IMR-90 (cell line): ENCODE data around the gene COG4. TPM values are rescaled to one million over a fixed set of nuclear protein-coding genes. Genes with fewer than 3 reads are reported as not detected.

Experiments used
- ATAC-seq: fragments of 200-7000 bp; cut with Tn5 transposase; 2 replicates; pipeline ENCODE4 v1.9.1; 2020; ENCODE audit warnings: low read depth, mild to moderate bottlenecking, moderate library complexity
- BruUV-seq: library from RNA; stranded (reverse); fragments of 400-500 nt; replicated peaks from 2 replicates; lab custom pipeline; 2021; lab: Mats Ljungman, UMichigan
- CTCF ChIA-PET: fragments of 300-600 bp; formaldehyde crosslinking; extraction: SDS; loops from one replicate; lab custom pipeline; 2021; ENCODE audit warnings: antibody characterized with exemption; lab: Yijun Ruan, JAX
- POLR2A ChIA-PET: fragments of 300-600 bp; sonication (Branson Sonifier 250); formaldehyde crosslinking; loops from one replicate; lab custom pipeline; 2022; ENCODE audit warnings: antibody characterized with exemption; ENCODE audit not compliant: unreplicated experiment; lab: Charles Lee
- DNase-seq: peaks from one replicate; pipeline ENCODE4 v3.0.0; 2013
- H2AFZ ChIP-seq: replicated peaks from 2 replicates; pipeline ENCODE3; 2013; ENCODE audit warnings: low read length, mild to moderate bottlenecking; ENCODE audit not compliant: poor library complexity
- H2AK5ac ChIP-seq: 2 replicates; pipeline ENCODE4 v1.6.1; 2013; ENCODE audit warnings: low read depth, low read length, inconsistent platforms
- H2AK9ac ChIP-seq: replicated peaks from 2 replicates; pipeline ENCODE3; 2013; ENCODE audit warnings: mild to moderate bottlenecking, low read depth, low read length, moderate library complexity; ENCODE audit not compliant: poor library complexity
- H2BK120ac ChIP-seq: 2 replicates; pipeline ENCODE4 v1.6.1; 2013; ENCODE audit warnings: low read depth, low read length, inconsistent platforms
- H2BK15ac ChIP-seq: 3 replicates; pipeline ENCODE4 v1.6.1; 2013; ENCODE audit warnings: low read depth, low read length, inconsistent platforms
- H2BK20ac ChIP-seq: 2 replicates; pipeline ENCODE4 v1.6.1; 2013; ENCODE audit warnings: low read depth, mild to moderate bottlenecking, inconsistent platforms, low read length, moderate library complexity
- H2BK5ac ChIP-seq: 2 replicates; pipeline ENCODE4 v1.6.1; 2013; ENCODE audit warnings: mild to moderate bottlenecking, low read depth, low read length, inconsistent platforms; ENCODE audit not compliant: poor library complexity, severe bottlenecking
- H3K14ac ChIP-seq: replicated peaks from 2 replicates; pipeline ENCODE4 v1.6.1; 2013; ENCODE audit warnings: low read depth, low read length, inconsistent platforms
- H3K18ac ChIP-seq: 2 replicates; pipeline ENCODE4 v1.6.1; 2013; ENCODE audit warnings: low read depth, low read length, control low read depth
- H3K23ac ChIP-seq: 2 replicates; pipeline ENCODE4 v1.6.1; 2013; ENCODE audit warnings: low read depth, low read length, inconsistent platforms
- H3K27ac ChIP-seq: 2 replicates; pipeline ENCODE4 v1.5.1; 2013; ENCODE audit warnings: mild to moderate bottlenecking, control low read depth, low read length; ENCODE audit not compliant: insufficient read depth
- H3K27me3 ChIP-seq: 2 replicates; pipeline ENCODE4 v1.6.1; 2013; ENCODE audit warnings: low read length; ENCODE audit not compliant: control insufficient read depth, insufficient read depth
- H3K36me3 ChIP-seq: 2 replicates; pipeline ENCODE4 v1.6.1; 2013; ENCODE audit warnings: low read length, mixed read lengths; ENCODE audit not compliant: control insufficient read depth, insufficient read depth
- H3K4ac ChIP-seq: 2 replicates; pipeline ENCODE4 v1.6.1; 2013; ENCODE audit warnings: low read depth, low read length, inconsistent platforms
- H3K4me1 ChIP-seq: 2 replicates; pipeline ENCODE4 v1.6.1; 2013; ENCODE audit warnings: low read length, mixed read lengths; ENCODE audit not compliant: control insufficient read depth, insufficient read depth
- H3K4me2 ChIP-seq: 2 replicates; pipeline ENCODE4 v1.6.1; 2013; ENCODE audit warnings: low read depth, mild to moderate bottlenecking, control low read depth, low read length, moderate library complexity
- H3K4me3 ChIP-seq: 2 replicates; pipeline ENCODE4 v1.5.1; 2013; ENCODE audit warnings: low read depth, mild to moderate bottlenecking, control low read depth, low read length, moderate library complexity; ENCODE audit not compliant: insufficient read depth
- H3K56ac ChIP-seq: 2 replicates; pipeline ENCODE4 v1.6.1; 2013; ENCODE audit warnings: low read length, inconsistent platforms; ENCODE audit not compliant: insufficient read depth; ENCODE audit errors: extremely low read depth
- H3K79me1 ChIP-seq, 2 experiments: 2 replicates each; pipeline ENCODE4 v1.6.1; 2013; ENCODE audit warnings: low read length in 2 of 2, inconsistent platforms in 1 of 2, low read depth in 1 of 2
- H3K9ac ChIP-seq: 2 replicates; pipeline ENCODE4 v1.6.1; 2013; ENCODE audit warnings: low read depth, low read length, control low read depth
- H3K9me1 ChIP-seq: 2 replicates; pipeline ENCODE4 v1.6.1; 2013; ENCODE audit warnings: low read length, inconsistent platforms; ENCODE audit not compliant: insufficient read depth
- H3K9me3 ChIP-seq: 2 replicates; pipeline ENCODE4 v1.6.1; 2013; ENCODE audit warnings: low read length; ENCODE audit not compliant: control insufficient read depth, insufficient read depth
- H4K20me1 ChIP-seq: 2 replicates; pipeline ENCODE4 v1.6.1; 2013; ENCODE audit warnings: low read length, inconsistent platforms; ENCODE audit not compliant: insufficient read depth
- H4K5ac ChIP-seq: 2 replicates; pipeline ENCODE4 v1.6.1; 2013; ENCODE audit warnings: mild to moderate bottlenecking, low read depth, low read length, control low read depth
- H4K8ac ChIP-seq, 2 experiments: 2 replicates each; pipeline ENCODE4 v1.6.1; 2013; ENCODE audit warnings: low read depth in 2 of 2, low read length in 2 of 2, control low read depth in 1 of 2, inconsistent platforms in 1 of 2
- H4K91ac ChIP-seq: 2 replicates; pipeline ENCODE4 v1.6.1; 2013; ENCODE audit warnings: low read depth, low read length, inconsistent platforms; ENCODE audit not compliant: insufficient read depth
- BHLHE40 ChIP-seq: fragments of 150-350 bp; IDR thresholded peaks from 2 replicates; pipeline ENCODE4 v1.6.1; 2016; ENCODE audit warnings: mild to moderate bottlenecking, low read depth, low read length
- CEBPB ChIP-seq: IDR thresholded peaks from 2 replicates; pipeline ENCODE4 v1.6.1; 2012; ENCODE audit warnings: low read depth, low read length, improper control_type of control experiment
- CHD1 ChIP-seq: IDR thresholded peaks from 2 replicates; pipeline ENCODE4 v1.6.1; 2012; ENCODE audit warnings: low read depth, low read length, improper control_type of control experiment
- CTCF ChIP-seq: conservative IDR thresholded peaks from 2 replicates; pipeline ENCODE4 v1.5.1; 2012; ENCODE audit warnings: mild to moderate bottlenecking, low read depth, low read length, improper control_type of control experiment
- ELK1 ChIP-seq: fragments of 150-350 bp; IDR thresholded peaks from 2 replicates; pipeline ENCODE4 v1.6.1; 2016; ENCODE audit warnings: low read depth, mild to moderate bottlenecking, low read length, moderate library complexity, borderline replicate concordance
- FOS ChIP-seq: fragments of 150-350 bp; IDR thresholded peaks from 2 replicates; pipeline ENCODE4 v1.6.1; 2016; ENCODE audit warnings: low read depth, low read length
- MAFK ChIP-seq: IDR thresholded peaks from 2 replicates; pipeline ENCODE4 v1.6.1; 2012; ENCODE audit warnings: low read depth, low read length, improper control_type of control experiment
- MAZ ChIP-seq: IDR thresholded peaks from 2 replicates; pipeline ENCODE4 v1.6.1; 2012; ENCODE audit warnings: low read depth, mild to moderate bottlenecking, low read length, improper control_type of control experiment, moderate library complexity, borderline replicate concordance
- MXI1 ChIP-seq: IDR thresholded peaks from 2 replicates; pipeline ENCODE4 v1.6.1; 2012; ENCODE audit warnings: low read depth, mild to moderate bottlenecking, low read length, moderate library complexity, borderline replicate concordance
- NFE2L2 ChIP-seq: fragments of 150-350 bp; IDR thresholded peaks from 2 replicates; pipeline ENCODE4 v1.6.1; 2016; ENCODE audit warnings: low read depth, mild to moderate bottlenecking, low read length
- POLR2A ChIP-seq: IDR thresholded peaks from 2 replicates; pipeline ENCODE4 v1.6.1; 2012; ENCODE audit warnings: mild to moderate bottlenecking, low read depth, low read length
- RAD21 ChIP-seq: IDR thresholded peaks from 2 replicates; pipeline ENCODE4 v1.6.1; 2012; ENCODE audit warnings: low read length, improper control_type of control experiment
- RFX5 ChIP-seq: IDR thresholded peaks from 2 replicates; pipeline ENCODE4 v1.8.0; 2012; ENCODE audit warnings: low read depth, mild to moderate bottlenecking, low read length, moderate library complexity
- SMC3 ChIP-seq: fragments of 150-350 bp; IDR thresholded peaks from 2 replicates; pipeline ENCODE4 v1.6.1; 2016; ENCODE audit warnings: low read depth, mild to moderate bottlenecking, antibody characterized with exemption, low read length, moderate library complexity
- USF2 ChIP-seq: fragments of 150-350 bp; IDR thresholded peaks from 2 replicates; pipeline ENCODE4 v1.6.1; 2017; ENCODE audit warnings: mild to moderate bottlenecking, antibody characterized with exemption, low read length, low read depth
- WGBS, 2 experiments: methylation state at CpG; one replicate each; pipeline versions ENCODE4 v1.1.5 to v1.1.7; 2013; ENCODE audit warnings: missing lambda C conversion rate in 2 of 2; ENCODE audit not compliant: insufficient read length in 1 of 2; ENCODE audit errors: extremely low coverage in 2 of 2; 5-methylcytosine and 5-hydroxymethylcytosine counted together
- dilution Hi-C: fragments of 300-500 bp; cut with HindIII; formaldehyde crosslinking; loops from one replicate; pipeline ENCODE4 v1.14.3; 2018; ENCODE audit warnings: low sequenced_read_pairs; ENCODE audit not compliant: unreplicated experiment
- in situ Hi-C: fragments of 300-500 bp; cut with MboI; formaldehyde crosslinking; loops from 3 replicates; pipeline ENCODE4 v1.14.3; 2019; ENCODE audit warnings: low sequenced_read_pairs, inconsistent platforms, mixed read lengths
- intact Hi-C: fragments of 100-400 bp; cut with micrococcal nuclease; formaldehyde crosslinking; loops from 2 replicates; pipeline ENCODE4 v1.10.0; 2022
- polyA plus RNA-seq, 3 experiments: library from polyadenylated mRNA; depleted of rRNA; stranded (reverse); fragments of >200 nt; gene quantifications; 2 replicates each; pipeline ENCODE4 v1.2.3, GENCODE V29; 2012; ENCODE audit warnings: low replicate concordance in 1 of 3
- total RNA-seq: library from RNA; depleted of rRNA; stranded (reverse); fragments of >200 nt; gene quantifications from 2 replicates; pipeline ENCODE4 v1.2.3, GENCODE V29; 2012

Gene COG4
- total and polyA plus RNA-seq, 2 of the 4 experiments (the other 2 are of a cell fraction), result 47.5 to 96.1 TPM

GRCh38 chr16:70494777-70495176 is 28.6 kb downstream of the COG4 start:
- Histone ChIP-seq H2BK15ac (no peak overlapping the region), H3K4me2 (no peak overlapping the region), H2AK9ac (no peak overlapping the region), H4K5ac (no peak overlapping the region), H3K36me3 (peaks cover 42% of the 10 kb centered on the region), H4K20me1 (no peaks in the 10 kb centered on the region), H2BK20ac (no peak overlapping the region), H3K27ac (no peak overlapping the region), H3K4me1 (peaks cover 3% of the 10 kb centered on the region), H4K91ac (no peak overlapping the region), H3K18ac (no peak overlapping the region), H2BK120ac (no peak overlapping the region), H3K27me3 (no peaks in the 10 kb centered on the region), H3K9me1 (peaks cover 15% of the 10 kb centered on the region), H4K8ac (no peak overlapping the region), H2BK5ac (no peak overlapping the region), H3K9me3 (no peaks in the 10 kb centered on the region), H2AK5ac (no peak overlapping the region), H3K4ac (no peak overlapping the region), H2AFZ (no peak overlapping the region), H3K9ac (no peak overlapping the region), H3K79me1 (no peaks in the 10 kb centered on the region), H3K23ac (no peak overlapping the region), H3K4me3 (no peak overlapping the region), H3K14ac (no peak overlapping the region), H3K56ac (no peak overlapping the region)
- in situ Hi-C loops (no loop called here), intact Hi-C loops (no loop called here), dilution Hi-C loops (no loop called here)
- ATAC-seq, result no peak
- ChIA-PET CTCF (no interaction called here), POLR2A (no interaction called here)
- BruUV-seq, result no TSS peak
- no peak for DNase-seq
- WGBS, 2 experiments, result no CpG with 5 or more reads among the region's 2 CpGs
- no peak for TF ChIP-seq FOS
- no peak for TF ChIP-seq USF2
- TF ChIP-seq SMC3, result no peak
- no peak for TF ChIP-seq MAFK
- no peak for TF ChIP-seq BHLHE40
- TF ChIP-seq NFE2L2, result no peak
- no peak for TF ChIP-seq MAZ
- TF ChIP-seq CEBPB, result no peak
- no peak for TF ChIP-seq CTCF
- TF ChIP-seq ELK1, result no peak
- TF ChIP-seq RFX5, result no peak
- no peak for TF ChIP-seq MXI1
- TF ChIP-seq RAD21, result no peak
- no peak for TF ChIP-seq CHD1
- no peak for TF ChIP-seq POLR2A
